ENCODE results near the gene WSCD2.

WSCD2 gene

DNA sequence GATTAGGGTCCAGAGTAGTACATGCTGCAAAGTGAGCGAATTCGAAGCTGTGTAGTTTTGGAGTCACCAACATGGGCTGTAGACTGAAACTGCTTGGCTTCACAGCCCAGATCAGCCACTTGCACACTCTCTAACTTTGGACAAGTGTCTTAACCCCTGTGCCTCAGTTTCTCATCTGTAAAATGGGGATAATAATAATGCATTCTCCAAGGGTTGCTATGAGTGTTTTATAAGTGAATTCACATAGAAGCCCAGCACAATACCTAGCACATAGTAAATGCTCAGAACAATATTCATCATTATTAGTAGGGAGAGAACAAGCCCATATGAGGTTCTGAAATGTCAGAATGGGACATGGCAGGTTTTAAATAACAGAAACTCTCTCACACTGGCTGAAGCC lies 10.4 kb downstream of the WSCD2 start:
- Histone ChIP-seq H3K27ac (replicated peaks) (no peak overlapping the region), H3K27me3 (ENCODE audit: insufficient read depth, poor library complexity, severe bottlenecking) (peaks cover 3% of the 10 kb centered on the region), H3K4me3 (replicated peaks; ENCODE audit: insufficient read depth, low read length) (no peak overlapping the region)
- TF ChIP-seq SPI1 (IDR thresholded peaks at IDR 0.05; ENCODE audit: borderline replicate concordance, low read depth) (no peak), CTCF (IDR thresholded peaks at IDR 0.05; ENCODE audit: insufficient read depth, low read length) (no peak), GABPA (IDR thresholded peaks at IDR 0.05; ENCODE audit: low read depth) (no peak), POLR2AphosphoS5 (IDR thresholded peaks at IDR 0.05; ENCODE audit: low read depth) (no peak)
- TF ChIP-seq, protein P1, sequence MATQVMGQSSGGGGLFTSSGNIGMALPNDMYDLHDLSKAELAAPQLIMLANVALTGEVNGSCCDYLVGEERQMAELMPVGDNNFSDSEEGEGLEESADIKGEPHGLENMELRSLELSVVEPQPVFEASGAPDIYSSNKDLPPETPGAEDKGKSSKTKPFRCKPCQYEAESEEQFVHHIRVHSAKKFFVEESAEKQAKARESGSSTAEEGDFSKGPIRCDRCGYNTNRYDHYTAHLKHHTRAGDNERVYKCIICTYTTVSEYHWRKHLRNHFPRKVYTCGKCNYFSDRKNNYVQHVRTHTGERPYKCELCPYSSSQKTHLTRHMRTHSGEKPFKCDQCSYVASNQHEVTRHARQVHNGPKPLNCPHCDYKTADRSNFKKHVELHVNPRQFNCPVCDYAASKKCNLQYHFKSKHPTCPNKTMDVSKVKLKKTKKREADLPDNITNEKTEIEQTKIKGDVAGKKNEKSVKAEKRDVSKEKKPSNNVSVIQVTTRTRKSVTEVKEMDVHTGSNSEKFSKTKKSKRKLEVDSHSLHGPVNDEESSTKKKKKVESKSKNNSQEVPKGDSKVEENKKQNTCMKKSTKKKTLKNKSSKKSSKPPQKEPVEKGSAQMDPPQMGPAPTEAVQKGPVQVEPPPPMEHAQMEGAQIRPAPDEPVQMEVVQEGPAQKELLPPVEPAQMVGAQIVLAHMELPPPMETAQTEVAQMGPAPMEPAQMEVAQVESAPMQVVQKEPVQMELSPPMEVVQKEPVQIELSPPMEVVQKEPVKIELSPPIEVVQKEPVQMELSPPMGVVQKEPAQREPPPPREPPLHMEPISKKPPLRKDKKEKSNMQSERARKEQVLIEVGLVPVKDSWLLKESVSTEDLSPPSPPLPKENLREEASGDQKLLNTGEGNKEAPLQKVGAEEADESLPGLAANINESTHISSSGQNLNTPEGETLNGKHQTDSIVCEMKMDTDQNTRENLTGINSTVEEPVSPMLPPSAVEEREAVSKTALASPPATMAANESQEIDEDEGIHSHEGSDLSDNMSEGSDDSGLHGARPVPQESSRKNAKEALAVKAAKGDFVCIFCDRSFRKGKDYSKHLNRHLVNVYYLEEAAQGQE (IDR thresholded peaks at IDR 0.05; ENCODE audit: insufficient replicate concordance, low read depth) = no peak
- DNase-seq (ENCODE audit: low read depth in 1 of 2, low spot score in 1 of 2) = no peak

GRCh38 chr12:108140501-108140900 lies 11.4 kb downstream of the WSCD2 start:
- DNase-seq (ENCODE audit: low read depth in 1 of 2, low spot score in 1 of 2) = no peak
- H3K27me3 ChIP-seq (ENCODE audit: insufficient read depth, poor library complexity, severe bottlenecking) = peaks cover 3% of the 10 kb centered on the region
- no peak overlapping the region for H3K4me3 ChIP-seq (replicated peaks; ENCODE audit: insufficient read depth, low read length)
- no peak overlapping the region for H3K27ac ChIP-seq (replicated peaks)
- TF ChIP-seq, protein P1 (IDR thresholded peaks at IDR 0.05; ENCODE audit: insufficient replicate concordance, low read depth) = no peak
- TF ChIP-seq CTCF (IDR thresholded peaks at IDR 0.05; ENCODE audit: insufficient read depth, low read length) = no peak
- no peak for TF ChIP-seq POLR2AphosphoS5 (IDR thresholded peaks at IDR 0.05; ENCODE audit: low read depth)
- no peak for TF ChIP-seq GABPA (IDR thresholded peaks at IDR 0.05; ENCODE audit: low read depth)

- DNase-seq (ENCODE audit: low read depth in 1 of 2, low spot score in 1 of 2) = no peak
- no peak overlapping the region for H3K4me3 ChIP-seq (replicated peaks; ENCODE audit: insufficient read depth, low read length)
- TF ChIP-seq, protein P1 (IDR thresholded peaks at IDR 0.05; ENCODE audit: insufficient replicate concordance, low read depth) = no peak
- TF ChIP-seq GABPA (IDR thresholded peaks at IDR 0.05; ENCODE audit: low read depth) (no peak), SPI1 (IDR thresholded peaks at IDR 0.05; ENCODE audit: borderline replicate concordance, low read depth) (no peak), POLR2AphosphoS5 (IDR thresholded peaks at IDR 0.05; ENCODE audit: low read depth) (no peak), CTCF (IDR thresholded peaks at IDR 0.05; ENCODE audit: insufficient read depth, low read length) (no peak)
- peaks cover 3% of the 10 kb centered on the region for H3K27me3 ChIP-seq (ENCODE audit: insufficient read depth, poor library complexity, severe bottlenecking)
- no peak overlapping the region for H3K27ac ChIP-seq (replicated peaks)
Measured at GRCh38 chr12:108141600-108142130, 12.6 kb downstream of the WSCD2 start.

Data from HL-60 (cell line).